Fibroblast of the aortic adventitia (primary cell): ENCODE results near the gene C16orf89. TPM values are rescaled to one million over a fixed set of nuclear protein-coding genes. Genes with fewer than 3 reads are reported as not detected.
A peak's percentile ranks its signal among the peaks of the same experiment; 100 is the strongest.

ENCODE experiments used
- DNase-seq: peaks from one replicate; pipeline ENCODE4 v3.0.0-alpha.2; 2010; ENCODE audit warnings: low read depth
- H3K4me3 ChIP-seq: 2 replicates; pipeline ENCODE4 v1.5.1; 2011; ENCODE audit warnings: low read depth, mild to moderate bottlenecking, control low read depth, low read length, moderate library complexity
- CTCF ChIP-seq: IDR thresholded peaks from 2 replicates; pipeline ENCODE4 v1.5.1; 2011; ENCODE audit warnings: mild to moderate bottlenecking, low read length, control low read depth, inconsistent platforms; ENCODE audit not compliant: insufficient read depth
- total RNA-seq: library from RNA; depleted of rRNA; stranded (reverse); fragments of >200 nt; gene quantifications from 2 replicates; pipeline ENCODE4 v1.2.3, GENCODE V29; 2012; ENCODE audit warnings: low replicate concordance

The C16orf89 gene
- total RNA-seq, 1 donor, result 1.6 TPM

- no peak for TF ChIP-seq CTCF
- no peak overlapping the region for H3K4me3 ChIP-seq
- DNase-seq, result peak; percentile 42
These were observed 24.1 kb downstream of the C16orf89 start for GRCh38 chr16:5041600-5042133.

- no peak for TF ChIP-seq CTCF
- H3K4me3 ChIP-seq, result no peak overlapping the region
- DNase-seq, result no peak
These were observed 25.3 kb downstream of the C16orf89 start for GRCh38 chr16:5040451-5040850.

GRCh38 chr16:5036228-5037156 is 29.3 kb downstream of the C16orf89 start:
- TF ChIP-seq CTCF, result no peak
- H3K4me3 ChIP-seq, result no peak overlapping the region
- DNase-seq, result peak; percentile 48

- DNase-seq, result no peak
- no peak overlapping the region for H3K4me3 ChIP-seq
- TF ChIP-seq CTCF, result no peak
These were observed 29.9 kb downstream of the C16orf89 start for GRCh38 chr16:5035909-5036227.

- H3K4me3 ChIP-seq, result peak overlapping the region; percentile 82
- DNase-seq, result no peak
- no peak for TF ChIP-seq CTCF
These were observed 31.6 kb downstream of the C16orf89 start for GRCh38 chr16:5034167-5034523.

- DNase-seq, result peak; percentile 84
- peak within 1 kb of the TSS; percentile 82 for H3K4me3 ChIP-seq
- TF ChIP-seq CTCF, result no peak
These were observed 32.2 kb downstream of the C16orf89 start, which contains the start of gene NAGPA for GRCh38 chr16:5033256-5034166. NAGPA (minus strand) TSS chr16:5033935; CDS start chr16:5033914, 21 bp downstream.
